Loucy (cell line): ENCODE results near the gene ITPK1.

Experiments
- H2AFZ ChIP-seq: fragments of 200-600 bp; sonication (generic); 2 replicates; pipeline ENCODE4 v1.6.0; 2016; ENCODE audit warnings: antibody characterized with exemption, mild to moderate bottlenecking, low read length, moderate library complexity
- H3F3A ChIP-seq: fragments of 200-600 bp; 2 replicates; pipeline ENCODE4 v1.6.0; 2016; ENCODE audit warnings: antibody characterized with exemption, low read depth, mild to moderate bottlenecking
- H3K27me3 ChIP-seq: fragments of 200-600 bp; sonication (generic); 2 replicates; pipeline ENCODE4 v1.6.1; 2014; ENCODE audit warnings: low read length, mild to moderate bottlenecking; ENCODE audit not compliant: insufficient read depth, poor library complexity, severe bottlenecking
- H3K36me3 ChIP-seq: fragments of 200-600 bp; sonication (generic); 2 replicates; pipeline ENCODE4 v1.6.1; 2016; ENCODE audit warnings: low read length; ENCODE audit not compliant: insufficient read depth
- H3K4me1 ChIP-seq: fragments of 200-600 bp; sonication (generic); 2 replicates; pipeline ENCODE4 v1.5.1; 2014; ENCODE audit warnings: low read length, mild to moderate bottlenecking; ENCODE audit not compliant: insufficient read depth, poor library complexity, severe bottlenecking
- H3K4me2 ChIP-seq: fragments of 200-600 bp; sonication (generic); 2 replicates; pipeline ENCODE4 v1.6.0; 2014; ENCODE audit warnings: antibody characterized with exemption, low read length, low read depth, mild to moderate bottlenecking; ENCODE audit not compliant: poor library complexity, severe bottlenecking
- H3K4me3 ChIP-seq: fragments of 200-600 bp; sonication (generic); 2 replicates; pipeline ENCODE4 v1.5.1; 2014; ENCODE audit warnings: low read length, mild to moderate bottlenecking, mixed read lengths; ENCODE audit not compliant: poor library complexity, severe bottlenecking
- H3K79me2 ChIP-seq: fragments of 200-600 bp; sonication (generic); 2 replicates; pipeline ENCODE4 v1.6.1; 2014; ENCODE audit warnings: low read length; ENCODE audit not compliant: insufficient read depth
- H3K9ac ChIP-seq: fragments of 200-600 bp; sonication (generic); 2 replicates; pipeline ENCODE4 v1.6.0; 2014; ENCODE audit warnings: mild to moderate bottlenecking, low read depth, low read length, moderate library complexity; ENCODE audit not compliant: poor library complexity, severe bottlenecking
- H3K9me2 ChIP-seq: fragments of 200-600 bp; sonication (generic); replicated peaks from 2 replicates; pipeline ENCODE4 v1.6.1; 2016; ENCODE audit warnings: low read depth, low read length, mixed read lengths
- H3K9me3 ChIP-seq: fragments of 200-600 bp; sonication (generic); 2 replicates; pipeline ENCODE4 v1.6.1; 2014; ENCODE audit warnings: mild to moderate bottlenecking, antibody characterized with exemption, low read length, low read depth; ENCODE audit not compliant: insufficient read depth
- H4K20me1 ChIP-seq: fragments of 200-600 bp; sonication (generic); 2 replicates; pipeline ENCODE4 v1.6.0; 2014; ENCODE audit warnings: antibody characterized with exemption, low read length, mild to moderate bottlenecking; ENCODE audit not compliant: insufficient read depth, poor library complexity, severe bottlenecking
- CTCF ChIP-seq: fragments of 200-600 bp; sonication (generic); conservative IDR thresholded peaks from 2 replicates; pipeline ENCODE4 v1.5.1; 2014; ENCODE audit warnings: mild to moderate bottlenecking, antibody characterized with exemption, low read length
- EZH2phosphoT487 ChIP-seq: fragments of 200-600 bp; IDR thresholded peaks from 2 replicates; pipeline ENCODE4 v1.6.1; 2018; ENCODE audit warnings: antibody characterized with exemption, mild to moderate bottlenecking, moderate library complexity, borderline replicate concordance

ITPK1 gene

GRCh38 chr14:92927349-92928257, 188.1 kb downstream of the ITPK1 start:
- H3K27me3 ChIP-seq: no peaks in the 10 kb centered on the region
- no peaks in the 10 kb centered on the region for H3K36me3 ChIP-seq
- H3K9ac ChIP-seq: no peak overlapping the region
- no peaks in the 10 kb centered on the region for H3F3A ChIP-seq
- TF ChIP-seq CTCF: no peak
- TF ChIP-seq EZH2phosphoT487: no peak
- no peak overlapping the region for H2AFZ ChIP-seq
- H3K4me1 ChIP-seq: no peaks in the 10 kb centered on the region
- H3K4me2 ChIP-seq: no peak overlapping the region
- H3K9me3 ChIP-seq: no peaks in the 10 kb centered on the region
- no peaks in the 10 kb centered on the region for H3K9me2 ChIP-seq
- no peaks in the 10 kb centered on the region for H4K20me1 ChIP-seq
- H3K4me3 ChIP-seq: no peak overlapping the region
- H3K79me2 ChIP-seq: no peaks in the 10 kb centered on the region

DNA sequence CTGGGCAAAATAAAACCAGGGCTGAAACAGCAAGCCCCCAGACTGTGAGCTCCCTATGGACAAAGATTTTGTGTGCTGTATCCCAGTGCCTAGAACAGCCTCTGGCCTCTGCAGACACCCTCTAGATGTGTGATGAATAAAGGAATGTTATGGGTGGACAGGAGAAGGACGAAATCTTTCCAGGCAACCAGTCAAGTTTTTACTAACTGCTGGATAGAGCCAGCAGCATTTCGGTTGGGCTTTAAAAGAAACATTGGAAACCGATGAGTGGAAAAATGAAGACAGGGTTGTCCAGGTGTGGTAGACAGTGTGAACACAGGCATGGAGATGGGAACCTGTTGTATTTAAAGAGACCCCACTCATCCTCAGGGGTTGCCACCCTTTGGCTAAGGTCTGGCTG, 188.8 kb downstream of the ITPK1 start:
- H3K4me3 ChIP-seq: no peak overlapping the region
- no peak overlapping the region for H2AFZ ChIP-seq
- TF ChIP-seq EZH2phosphoT487: no peak
- TF ChIP-seq CTCF: no peak
- H3K9me3 ChIP-seq: no peaks in the 10 kb centered on the region
- no peaks in the 10 kb centered on the region for H3K79me2 ChIP-seq
- no peaks in the 10 kb centered on the region for H3K4me1 ChIP-seq
- H3F3A ChIP-seq: no peaks in the 10 kb centered on the region
- no peak overlapping the region for H3K9ac ChIP-seq
- H3K4me2 ChIP-seq: no peak overlapping the region
- no peaks in the 10 kb centered on the region for H3K27me3 ChIP-seq
- H3K9me2 ChIP-seq: no peaks in the 10 kb centered on the region
- no peaks in the 10 kb centered on the region for H4K20me1 ChIP-seq
- no peaks in the 10 kb centered on the region for H3K36me3 ChIP-seq

GRCh38 chr14:92926180-92926845, 189.4 kb downstream of the ITPK1 start:
- TF ChIP-seq CTCF (no peak), EZH2phosphoT487 (no peak)
- H2AFZ ChIP-seq: no peak overlapping the region
- H3K9ac ChIP-seq: no peak overlapping the region
- H4K20me1 ChIP-seq: no peaks in the 10 kb centered on the region
- H3K27me3 ChIP-seq: no peaks in the 10 kb centered on the region
- H3K4me1 ChIP-seq: no peaks in the 10 kb centered on the region
- H3K79me2 ChIP-seq: no peaks in the 10 kb centered on the region
- no peaks in the 10 kb centered on the region for H3K9me2 ChIP-seq
- no peaks in the 10 kb centered on the region for H3K36me3 ChIP-seq
- H3K4me3 ChIP-seq: no peak overlapping the region
- H3F3A ChIP-seq: no peaks in the 10 kb centered on the region
- no peaks in the 10 kb centered on the region for H3K9me3 ChIP-seq
- no peak overlapping the region for H3K4me2 ChIP-seq
